ENCODE results near the gene CELSR3. TPM values are rescaled to one million over a fixed set of nuclear protein-coding genes. Genes with fewer than 3 reads are reported as not detected.

CELSR3 gene
- total RNA-seq, 2 experiments from 2014 or later, result 15.8 to 17.8 TPM

- Mint-ChIP-seq H3K36me3 (ENCODE audit: low read depth) (peaks cover 6% of the 10 kb centered on the region), H3K4me3 (no peak overlapping the region), H3K4me1 (ENCODE audit: low read depth) (peaks cover 4% of the 10 kb centered on the region), H3K9me3 (no peaks in the 10 kb centered on the region), H3K27ac (no peak overlapping the region), H3K27me3 (no peaks in the 10 kb centered on the region)
- ATAC-seq (no peak), DNase-seq (no peak)
- POLR2A ChIA-PET, result interaction anchor here (0.6 to 2.1 kb wide), 5 partner anchors 9 to 34 kb away, joined by 3 to 8 read pairs (median 3); partner anchors contain the start of gene SLC26A6
- TF ChIP-seq, protein P1, sequence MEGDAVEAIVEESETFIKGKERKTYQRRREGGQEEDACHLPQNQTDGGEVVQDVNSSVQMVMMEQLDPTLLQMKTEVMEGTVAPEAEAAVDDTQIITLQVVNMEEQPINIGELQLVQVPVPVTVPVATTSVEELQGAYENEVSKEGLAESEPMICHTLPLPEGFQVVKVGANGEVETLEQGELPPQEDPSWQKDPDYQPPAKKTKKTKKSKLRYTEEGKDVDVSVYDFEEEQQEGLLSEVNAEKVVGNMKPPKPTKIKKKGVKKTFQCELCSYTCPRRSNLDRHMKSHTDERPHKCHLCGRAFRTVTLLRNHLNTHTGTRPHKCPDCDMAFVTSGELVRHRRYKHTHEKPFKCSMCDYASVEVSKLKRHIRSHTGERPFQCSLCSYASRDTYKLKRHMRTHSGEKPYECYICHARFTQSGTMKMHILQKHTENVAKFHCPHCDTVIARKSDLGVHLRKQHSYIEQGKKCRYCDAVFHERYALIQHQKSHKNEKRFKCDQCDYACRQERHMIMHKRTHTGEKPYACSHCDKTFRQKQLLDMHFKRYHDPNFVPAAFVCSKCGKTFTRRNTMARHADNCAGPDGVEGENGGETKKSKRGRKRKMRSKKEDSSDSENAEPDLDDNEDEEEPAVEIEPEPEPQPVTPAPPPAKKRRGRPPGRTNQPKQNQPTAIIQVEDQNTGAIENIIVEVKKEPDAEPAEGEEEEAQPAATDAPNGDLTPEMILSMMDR (IDR thresholded peaks at IDR 0.05), result no peak
- CTCF ChIA-PET, result interaction anchor here (1.3 to 6.5 kb wide), 2 partner anchors 11 to 188 kb away, joined by 4 to 42 read pairs; partner anchors contain the start of gene SLC26A6
- intact Hi-C loops (cut with micrococcal nuclease), result no loop called here
These were observed 38.7 kb downstream of the CELSR3 start for GRCh38 chr3:48623851-48624547.

GRCh38 chr3:48621461-48621869 is 41.2 kb downstream of the CELSR3 start, which contains the start of gene TMEM89:
Gene TMEM89, minus strand, starts transcription at chr3:48621769. Its CDS starts 13 bp downstream, at chr3:48621756.
- ATAC-seq (no peak), DNase-seq (no peak)
- intact Hi-C loops (cut with micrococcal nuclease), result no loop called here
- Mint-ChIP-seq H3K4me1 (ENCODE audit: low read depth) (peaks cover 4% of the 10 kb centered on the region), H3K9me3 (peaks cover 15% of the 10 kb centered on the region), H3K27ac (no peak within 1 kb of the TSS), H3K27me3 (no peaks in the 10 kb centered on the region), H3K4me3 (no peak within 1 kb of the TSS), H3K36me3 (ENCODE audit: low read depth) (peaks cover 14% of the 10 kb centered on the region)
- POLR2A ChIA-PET, result interaction anchor here (1.0 kb wide), 1 partner anchor 44 kb away, joined by 3 read pairs; no protein-coding TSS in a partner anchor
- TF ChIP-seq, protein P1 (IDR thresholded peaks at IDR 0.05), result no peak
- CTCF ChIA-PET, result interaction anchor here (1.0 to 6.5 kb wide), 2 partner anchors 10 to 13 kb away, joined by 3 to 42 read pairs; partner anchors contain the start of gene SLC26A6

GRCh38 chr3:48619541-48620524 is 42.9 kb downstream of the CELSR3 start:
- no peak for DNase-seq
- H3K27ac Mint-ChIP-seq, result no peak overlapping the region
- peaks cover 15% of the 10 kb centered on the region for H3K9me3 Mint-ChIP-seq
- POLR2A ChIA-PET, result interaction anchor here (0.7 to 1.0 kb wide), 3 partner anchors 10 to 56 kb away, joined by 3 read pairs; no protein-coding TSS in a partner anchor
- TF ChIP-seq, protein P1 (IDR thresholded peaks at IDR 0.05), result no peak
- ATAC-seq, result no peak
- peaks cover 17% of the 10 kb centered on the region for H3K36me3 Mint-ChIP-seq (ENCODE audit: low read depth)
- H3K27me3 Mint-ChIP-seq, result no peaks in the 10 kb centered on the region
- H3K4me1 Mint-ChIP-seq (ENCODE audit: low read depth), result peaks cover 10% of the 10 kb centered on the region
- intact Hi-C loops (cut with micrococcal nuclease), result no loop called here
- CTCF ChIA-PET, result interaction anchor here (1.5 kb wide), 1 partner anchor 16 kb away, joined by 4 read pairs; the partner anchor contains the start of gene SLC26A6
- H3K4me3 Mint-ChIP-seq, result no peak overlapping the region

DNA sequence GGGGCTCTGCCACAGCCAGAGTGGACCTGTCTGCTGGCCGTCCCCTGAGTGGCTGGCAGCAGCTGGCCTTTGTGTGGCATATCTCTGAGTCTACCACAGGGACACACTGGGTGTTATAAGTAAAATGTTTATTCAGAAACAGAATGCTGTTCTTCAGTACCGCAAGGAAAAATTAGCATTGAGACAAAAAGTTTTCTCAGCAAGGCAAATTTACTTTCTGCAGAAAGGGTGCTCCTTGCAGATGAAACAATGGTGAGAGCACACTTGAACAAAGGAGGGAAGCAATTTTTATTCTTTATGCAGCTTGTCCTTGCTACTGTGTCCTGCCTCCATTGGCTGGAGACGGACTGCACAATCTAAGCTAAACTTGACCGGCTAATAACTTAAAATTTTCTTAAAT is 45.1 kb downstream of the CELSR3 start:
- Mint-ChIP-seq H3K9me3 (peaks cover 15% of the 10 kb centered on the region), H3K4me1 (ENCODE audit: low read depth) (peaks cover 14% of the 10 kb centered on the region), H3K4me3 (no peak overlapping the region), H3K27me3 (no peaks in the 10 kb centered on the region), H3K36me3 (ENCODE audit: low read depth) (peaks cover 22% of the 10 kb centered on the region), H3K27ac (no peak overlapping the region)
- TF ChIP-seq, protein P1 (IDR thresholded peaks at IDR 0.05), result no peak
- ChIA-PET POLR2A (no interaction called here), CTCF (interaction anchor here (1.8 kb wide), 1 partner anchor 18 kb away, joined by 7 read pairs; the partner anchor contains the start of gene SLC26A6)
- intact Hi-C loops (cut with micrococcal nuclease), result no loop called here
- no peak for ATAC-seq
- DNase-seq, result no peak

All from activated CD8-positive, alpha-beta T cell treated with anti-CD3 and anti-CD28 coated beads for 36 hours (primary cell).